Central memory CD8-positive, alpha-beta T cell (primary cell): ENCODE measurements around the gene ZNF546.

Experiments used
- ATAC-seq: fragments of 150-1000 bp; cut with Tn5 transposase; replicated peaks from 2 replicates; pipeline ENCODE4 v1.10.0; 2022; ENCODE audit warnings: mild to moderate bottlenecking, moderate FRiP score, moderate number of reproducible peaks; ENCODE audit not compliant: poor library complexity, severe bottlenecking; ENCODE audit errors: extremely low read depth
- DNase-seq, 2 donors: peaks; one replicate each; pipeline ENCODE4 v3.0.0; 2021; ENCODE audit warnings: low spot score in 2 of 2
- H3K27ac Mint-ChIP-seq: one replicate; pipeline ENCODE4 v1.8.0; 2022; ENCODE audit warnings: low read depth, mild to moderate bottlenecking, moderate library complexity, mixed read lengths
- H3K27me3 Mint-ChIP-seq: one replicate; pipeline ENCODE4 v1.8.0; 2022; ENCODE audit warnings: mixed read lengths
- H3K36me3 Mint-ChIP-seq: one replicate; pipeline ENCODE4 v1.8.0; 2022; ENCODE audit warnings: mild to moderate bottlenecking, moderate library complexity, mixed read lengths; ENCODE audit not compliant: insufficient read depth
- H3K4me1 Mint-ChIP-seq: one replicate; pipeline ENCODE4 v1.8.0; 2022; ENCODE audit warnings: mixed read lengths
- H3K4me3 Mint-ChIP-seq: one replicate; pipeline ENCODE4 v1.8.0; 2022; ENCODE audit warnings: mild to moderate bottlenecking, moderate library complexity, mixed read lengths
- H3K9me3 Mint-ChIP-seq: one replicate; pipeline ENCODE4 v1.8.0; 2022; ENCODE audit warnings: mixed read lengths

The ZNF546 gene

GRCh38 chr19:39994361-39994760, 2.5 kb upstream of the ZNF546 start:
- H3K4me1 Mint-ChIP-seq: peaks cover 43% of the 10 kb centered on the region
- no peaks in the 10 kb centered on the region for H3K27me3 Mint-ChIP-seq
- H3K9me3 Mint-ChIP-seq: peaks cover 5% of the 10 kb centered on the region
- H3K27ac Mint-ChIP-seq: no peak overlapping the region
- DNase-seq (no peak), ATAC-seq (no peak)
- H3K36me3 Mint-ChIP-seq: peaks cover 8% of the 10 kb centered on the region
- no peak overlapping the region for H3K4me3 Mint-ChIP-seq

- DNase-seq: no peak
- Mint-ChIP-seq H3K27ac (no peak overlapping the region), H3K9me3 (peaks cover 5% of the 10 kb centered on the region), H3K27me3 (no peaks in the 10 kb centered on the region), H3K4me1 (peaks cover 37% of the 10 kb centered on the region), H3K36me3 (peaks cover 8% of the 10 kb centered on the region), H3K4me3 (peak overlapping the region; percentile 86)
- ATAC-seq: no peak
Observed at GRCh38 chr19:39995794-39996193, 1.1 kb upstream of the ZNF546 start.

GRCh38 chr19:39996218-39996810, 546 bp upstream of the ZNF546 start:
- Mint-ChIP-seq H3K4me1 (peaks cover 37% of the 10 kb centered on the region), H3K27ac (peak overlapping the region; percentile 94), H3K9me3 (peaks cover 5% of the 10 kb centered on the region), H3K36me3 (peaks cover 8% of the 10 kb centered on the region), H3K4me3 (peak overlapping the region; percentile 86), H3K27me3 (no peaks in the 10 kb centered on the region)
- DNase-seq: no peak
- peak; percentile 54 for ATAC-seq

GRCh38 chr19:39997638-39998216, 867 bp downstream of the ZNF546 start:
- DNase-seq (no peak), ATAC-seq (peak; percentile 35)
- no peaks in the 10 kb centered on the region for H3K27me3 Mint-ChIP-seq
- peaks cover 5% of the 10 kb centered on the region for H3K9me3 Mint-ChIP-seq
- H3K27ac Mint-ChIP-seq: peak overlapping the region; percentile 94
- H3K4me3 Mint-ChIP-seq: peak overlapping the region; percentile 86
- peaks cover 8% of the 10 kb centered on the region for H3K36me3 Mint-ChIP-seq
- H3K4me1 Mint-ChIP-seq: peaks cover 31% of the 10 kb centered on the region

GRCh38 chr19:39998501-39998900, 1.6 kb downstream of the ZNF546 start:
- ATAC-seq (no peak), DNase-seq (no peak)
- H3K36me3 Mint-ChIP-seq: peaks cover 8% of the 10 kb centered on the region
- H3K4me1 Mint-ChIP-seq: peaks cover 31% of the 10 kb centered on the region
- H3K4me3 Mint-ChIP-seq: peak overlapping the region; percentile 86
- H3K27me3 Mint-ChIP-seq: no peaks in the 10 kb centered on the region
- no peak overlapping the region for H3K27ac Mint-ChIP-seq
- no peaks in the 10 kb centered on the region for H3K9me3 Mint-ChIP-seq

GRCh38 chr19:40005691-40006272, 8.9 kb downstream of the ZNF546 start:
- Mint-ChIP-seq H3K4me1 (peaks cover 8% of the 10 kb centered on the region), H3K27ac (no peak overlapping the region), H3K27me3 (no peaks in the 10 kb centered on the region), H3K36me3 (peaks cover 27% of the 10 kb centered on the region), H3K9me3 (no peaks in the 10 kb centered on the region), H3K4me3 (no peak overlapping the region)
- DNase-seq (no peak), ATAC-seq (no peak)

GRCh38 chr19:40006273-40006691, 9.4 kb downstream of the ZNF546 start:
- Mint-ChIP-seq H3K4me3 (no peak overlapping the region), H3K27me3 (no peaks in the 10 kb centered on the region), H3K4me1 (peaks cover 8% of the 10 kb centered on the region), H3K36me3 (peaks cover 29% of the 10 kb centered on the region), H3K27ac (no peak overlapping the region), H3K9me3 (no peaks in the 10 kb centered on the region)
- no peak for ATAC-seq
- DNase-seq: no peak

GRCh38 chr19:40009674-40010073, 12.8 kb downstream of the ZNF546 start:
- Mint-ChIP-seq H3K9me3 (peaks cover 7% of the 10 kb centered on the region), H3K27me3 (no peaks in the 10 kb centered on the region), H3K4me1 (peaks cover 8% of the 10 kb centered on the region), H3K4me3 (no peak overlapping the region), H3K36me3 (peaks cover 34% of the 10 kb centered on the region), H3K27ac (no peak overlapping the region)
- ATAC-seq (no peak), DNase-seq (no peak)

- peaks cover 8% of the 10 kb centered on the region for H3K9me3 Mint-ChIP-seq
Observed at GRCh38 chr19:40013991-40014390, 17.1 kb downstream of the ZNF546 start.

GRCh38 chr19:40023969-40024368, 27.1 kb downstream of the ZNF546 start:
- no peak overlapping the region for H3K27ac Mint-ChIP-seq
- no peak for ATAC-seq
- no peak overlapping the region for H3K4me3 Mint-ChIP-seq
- no peak for DNase-seq
- H3K9me3 Mint-ChIP-seq: peaks cover 37% of the 10 kb centered on the region
- H3K36me3 Mint-ChIP-seq: peaks cover 4% of the 10 kb centered on the region
- no peaks in the 10 kb centered on the region for H3K4me1 Mint-ChIP-seq
- H3K27me3 Mint-ChIP-seq: no peaks in the 10 kb centered on the region

More at GRCh38 chr19:40013991-40014390, 17.1 kb downstream of the ZNF546 start:
- H3K27me3 Mint-ChIP-seq: no peaks in the 10 kb centered on the region
- H3K27ac Mint-ChIP-seq: no peak overlapping the region
- ATAC-seq: no peak
- DNase-seq: no peak
- H3K4me1 Mint-ChIP-seq: no peaks in the 10 kb centered on the region
- no peak overlapping the region for H3K4me3 Mint-ChIP-seq
- H3K36me3 Mint-ChIP-seq: peaks cover 17% of the 10 kb centered on the region

- DNase-seq (no peak), ATAC-seq (no peak)
- no peak overlapping the region for H3K27ac Mint-ChIP-seq
- H3K4me3 Mint-ChIP-seq: no peak overlapping the region
- H3K27me3 Mint-ChIP-seq: no peaks in the 10 kb centered on the region
- no peaks in the 10 kb centered on the region for H3K4me1 Mint-ChIP-seq
- H3K9me3 Mint-ChIP-seq: peaks cover 30% of the 10 kb centered on the region
- H3K36me3 Mint-ChIP-seq: peaks cover 4% of the 10 kb centered on the region
Observed at GRCh38 chr19:40025938-40026596, 29.2 kb downstream of the ZNF546 start.

- H3K36me3 Mint-ChIP-seq: peaks cover 4% of the 10 kb centered on the region
- DNase-seq (no peak), ATAC-seq (no peak)
- no peaks in the 10 kb centered on the region for H3K27me3 Mint-ChIP-seq
- H3K27ac Mint-ChIP-seq: no peak overlapping the region
- no peak overlapping the region for H3K4me3 Mint-ChIP-seq
- H3K4me1 Mint-ChIP-seq: no peaks in the 10 kb centered on the region
- H3K9me3 Mint-ChIP-seq: peaks cover 30% of the 10 kb centered on the region
Observed at GRCh38 chr19:40026597-40026970, 29.7 kb downstream of the ZNF546 start.
